HG03378 (cell line): ENCODE measurements around the gene MCTP1.

Experiments
- ATAC-seq: cut with Tn5 transposase; IDR thresholded peaks from one replicate; pipeline ENCODE4 v1.9.1; 2021; ENCODE audit warnings: mild to moderate bottlenecking, moderate library complexity; ENCODE audit not compliant: unreplicated experiment

MCTP1 gene

GRCh38 chr5:94779684-94780083 lies 505.2 kb downstream of the MCTP1 start:
- no peak for ATAC-seq

GRCh38 chr5:94778732-94779131 lies 506.2 kb downstream of the MCTP1 start:
- ATAC-seq: no peak

DNA sequence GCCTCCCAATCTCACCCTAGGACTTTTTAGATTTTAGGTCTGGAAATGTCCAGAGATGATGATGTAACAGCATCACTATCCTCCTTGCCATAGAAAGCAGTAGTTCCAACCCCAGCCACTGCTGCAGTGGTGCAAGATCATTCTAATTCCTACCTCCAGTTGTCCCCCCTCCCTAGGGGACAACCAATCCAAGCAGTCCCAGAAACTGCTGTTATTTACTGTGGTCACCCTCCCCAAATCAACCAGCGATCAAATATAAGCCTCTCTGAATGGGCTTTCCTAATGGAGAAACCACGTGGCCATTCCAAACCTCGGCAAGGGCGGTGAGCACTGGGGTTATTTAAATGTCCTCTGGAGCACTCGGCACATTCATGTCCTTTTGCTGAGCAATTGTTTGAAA lies 506.6 kb downstream of the MCTP1 start:
- no peak for ATAC-seq

GRCh38 chr5:94777056-94777880 lies 507.6 kb downstream of the MCTP1 start:
- no peak for ATAC-seq

DNA sequence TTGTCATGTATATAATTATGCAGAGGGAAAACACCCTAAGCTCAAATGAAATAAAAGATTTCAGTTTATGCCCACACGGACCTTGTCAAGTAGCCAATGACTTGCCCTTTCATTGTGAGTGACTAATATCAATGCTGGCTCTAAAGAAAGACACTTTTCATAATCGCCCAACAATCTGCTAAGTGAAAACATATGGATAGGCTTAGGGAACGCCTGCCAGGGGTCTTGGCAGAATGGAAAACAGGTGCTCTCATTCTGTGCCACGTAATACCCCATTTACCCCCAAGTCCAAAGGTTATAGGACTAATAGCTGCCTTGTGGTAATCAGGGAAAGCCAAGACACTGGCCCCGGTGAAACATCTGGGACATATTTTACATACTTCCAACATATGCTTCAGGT lies 508.7 kb downstream of the MCTP1 start:
- ATAC-seq: no peak

DNA sequence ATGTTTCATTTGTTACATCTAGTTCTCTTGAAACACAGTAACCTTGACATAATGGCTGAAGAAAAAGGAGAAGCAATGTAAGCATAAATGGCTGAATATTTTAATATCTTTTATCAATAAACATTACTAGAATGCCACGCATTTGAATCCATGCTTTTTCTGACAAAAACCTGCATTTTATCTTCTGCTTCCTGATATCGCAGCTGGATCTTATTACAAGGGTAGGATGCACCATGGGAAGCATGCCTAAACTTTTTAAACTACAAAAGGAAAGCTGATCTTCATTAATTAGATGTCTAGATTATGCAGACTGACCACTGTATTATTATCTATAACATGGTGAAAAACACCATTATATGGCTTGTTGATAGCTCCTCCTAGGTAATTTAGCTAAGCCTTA lies 509.8 kb downstream of the MCTP1 start:
- no peak for ATAC-seq

DNA sequence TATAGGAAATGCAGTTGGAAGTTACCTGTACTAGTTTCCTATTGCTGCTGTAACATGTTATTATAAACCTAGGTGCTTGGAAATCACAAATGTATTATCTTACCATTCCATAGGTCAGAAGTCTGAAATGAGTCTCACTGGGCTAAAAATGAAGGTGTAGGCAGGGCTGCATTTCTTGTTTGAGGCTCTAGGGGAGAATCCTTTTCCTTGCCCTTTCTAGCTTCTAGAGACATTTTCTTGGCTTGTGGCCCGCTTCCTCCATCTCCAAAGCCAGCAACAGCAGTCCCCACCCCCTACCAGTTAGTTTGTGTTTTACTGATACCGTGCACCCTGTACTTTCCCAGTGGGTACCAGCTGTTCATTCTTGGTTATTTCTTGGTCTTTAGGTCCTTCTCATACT lies 513.2 kb downstream of the MCTP1 start:
- ATAC-seq: no peak

DNA sequence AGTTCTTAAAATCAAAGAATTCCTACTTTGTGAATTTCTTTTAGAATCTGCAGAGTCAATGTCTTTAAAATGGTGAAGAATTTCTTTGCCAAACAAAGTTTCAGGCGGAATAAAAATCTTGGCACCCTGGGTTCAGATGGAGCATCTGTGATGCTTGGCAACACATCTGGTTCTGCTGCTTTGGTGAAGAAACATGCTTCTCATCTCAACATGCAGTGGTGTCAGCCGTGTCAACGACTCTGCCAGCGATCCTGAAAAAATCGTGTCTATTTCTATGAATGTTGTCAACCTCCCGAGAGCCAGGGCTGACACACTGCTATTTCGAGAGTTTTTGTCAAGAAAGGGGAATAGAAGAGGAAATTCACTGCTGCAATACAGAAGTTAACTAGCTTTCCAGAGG lies 514.9 kb downstream of the MCTP1 start:
- no peak for ATAC-seq

GRCh38 chr5:94761786-94762185 lies 523.1 kb downstream of the MCTP1 start:
- ATAC-seq: no peak

DNA sequence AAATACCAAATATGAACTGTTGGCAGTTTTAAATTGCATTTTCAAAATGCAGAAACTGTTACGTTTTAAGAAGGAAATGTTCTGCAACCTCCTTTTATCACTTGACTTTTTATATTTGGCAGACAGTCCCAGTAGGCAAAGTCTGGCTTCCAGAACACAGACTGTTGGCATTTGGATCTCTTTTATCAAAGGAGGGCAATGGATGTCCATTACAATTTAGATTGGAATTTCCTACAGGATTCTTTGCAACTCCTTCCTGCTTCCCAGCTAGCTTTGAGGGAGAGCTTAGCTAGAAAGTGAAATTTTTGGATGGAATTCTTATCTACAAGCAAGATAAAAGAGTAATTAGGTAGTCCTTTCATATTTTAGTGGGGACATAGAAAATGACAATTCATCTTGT lies 523.8 kb downstream of the MCTP1 start:
- no peak for ATAC-seq

- ATAC-seq: no peak
Measured at GRCh38 chr5:94759961-94760360, 524.9 kb downstream of the MCTP1 start.

- no peak for ATAC-seq
Measured at GRCh38 chr5:94759022-94759421, 525.9 kb downstream of the MCTP1 start.

DNA sequence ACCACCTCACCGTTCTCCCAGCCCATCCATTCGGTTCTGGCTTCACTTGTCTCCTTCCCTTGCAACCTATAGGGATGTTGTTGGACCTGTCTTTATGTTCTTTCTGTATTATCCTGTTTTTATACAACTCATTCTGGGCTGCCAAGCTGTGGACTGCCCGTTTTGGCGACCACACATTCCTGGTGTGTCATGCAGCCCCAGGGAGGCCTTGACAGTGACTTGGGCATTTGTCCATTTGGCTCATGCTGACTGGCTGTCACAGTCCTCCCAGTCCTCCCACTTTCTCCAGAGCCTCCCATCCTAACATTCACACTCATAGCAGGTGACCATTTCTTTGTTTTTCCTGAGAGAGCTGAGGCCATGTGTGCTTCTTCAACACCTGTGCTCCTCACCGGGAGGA lies 530.1 kb downstream of the MCTP1 start:
- ATAC-seq: no peak

- no peak for ATAC-seq
Measured at GRCh38 chr5:94751460-94751859, 533.4 kb downstream of the MCTP1 start.

DNA sequence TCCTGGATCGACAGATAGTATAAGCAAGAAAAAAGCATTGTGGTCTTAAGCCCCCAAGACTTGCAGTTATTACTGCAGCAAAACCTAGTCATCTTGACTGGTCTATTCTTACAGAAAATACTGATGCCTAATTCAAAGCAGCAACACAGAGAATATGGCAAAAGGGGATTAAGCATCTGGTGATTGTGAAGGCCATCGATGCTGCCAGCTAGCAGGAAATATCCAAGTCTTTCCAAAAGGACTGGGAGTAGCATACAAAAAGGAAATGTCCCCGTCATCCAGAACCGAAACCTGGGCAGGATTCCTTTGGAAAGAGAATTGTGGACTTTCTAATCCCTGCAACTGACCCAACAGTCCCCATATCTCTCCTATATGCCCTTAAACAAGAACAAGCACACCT lies 534.2 kb downstream of the MCTP1 start:
- ATAC-seq: no peak

GRCh38 chr5:94749042-94749441 lies 535.9 kb downstream of the MCTP1 start:
- no peak for ATAC-seq

GRCh38 chr5:94748212-94748611 lies 536.7 kb downstream of the MCTP1 start:
- no peak for ATAC-seq

- ATAC-seq: no peak
Measured at GRCh38 chr5:94747371-94747770, 537.5 kb downstream of the MCTP1 start.

DNA sequence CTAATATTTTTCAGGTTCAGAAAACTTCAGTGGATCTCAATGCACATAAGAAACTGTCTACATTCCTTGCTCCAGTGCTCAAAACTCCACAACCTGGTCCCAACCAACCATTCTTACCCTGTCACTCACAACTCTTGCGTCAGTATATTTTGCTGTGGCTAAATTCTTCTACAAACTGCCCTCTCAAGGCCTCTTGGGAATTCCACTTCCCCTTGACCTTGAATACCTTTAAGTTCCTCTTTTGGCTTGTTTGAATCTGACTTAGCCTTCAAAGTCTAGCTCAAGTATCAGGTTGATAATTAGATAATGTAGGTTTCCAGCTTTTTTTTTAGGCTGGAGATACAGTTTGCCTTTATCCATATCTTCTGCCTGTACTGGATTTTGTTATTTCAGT lies 538.2 kb downstream of the MCTP1 start:
- ATAC-seq: peak; percentile 60

DNA sequence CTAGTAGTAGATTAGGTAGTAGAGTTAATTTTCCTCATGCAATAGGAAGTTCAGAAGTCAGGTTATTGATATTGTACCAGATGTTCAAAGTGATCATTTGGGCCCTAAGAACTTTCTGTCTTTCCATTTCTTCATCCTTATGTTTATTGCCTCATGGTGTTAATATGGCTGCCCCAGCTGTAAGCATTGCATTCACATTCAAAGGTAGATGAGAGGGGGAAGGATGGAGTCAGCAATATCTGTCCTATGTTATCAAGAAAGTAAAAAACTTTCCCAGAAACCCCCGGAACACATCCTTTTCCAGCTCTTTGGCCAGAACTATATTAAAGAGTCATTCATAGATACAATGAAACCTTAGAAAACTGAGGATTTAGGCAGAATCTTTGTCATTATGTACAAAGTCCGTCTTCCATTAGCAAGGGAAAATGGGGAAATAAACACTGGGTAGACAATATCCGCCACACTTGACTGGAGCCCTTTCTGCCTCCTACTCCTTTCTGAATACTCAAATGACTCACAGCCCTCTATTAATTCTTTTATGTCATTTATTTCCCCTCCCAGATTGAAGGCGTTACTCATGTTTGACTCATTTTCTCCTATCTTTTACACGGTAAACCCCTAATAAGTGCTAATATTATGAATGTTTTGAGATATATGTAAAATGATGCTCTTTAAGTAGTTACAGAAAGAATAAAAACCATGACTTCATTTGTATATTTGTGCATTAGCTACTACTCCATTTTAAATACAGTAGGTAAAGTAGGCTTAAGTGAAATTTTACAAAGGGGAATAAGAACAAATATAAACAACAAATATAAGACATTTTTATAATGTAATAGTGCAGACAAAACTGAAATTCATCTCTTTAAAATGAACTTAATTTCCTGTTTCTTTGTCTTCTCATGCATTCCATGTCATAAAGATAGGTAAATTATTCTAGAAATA lies 538.8 kb downstream of the MCTP1 start:
- peak; percentile 86 for ATAC-seq

GRCh38 chr5:94744906-94745305 lies 540.0 kb downstream of the MCTP1 start:
- ATAC-seq: no peak

DNA sequence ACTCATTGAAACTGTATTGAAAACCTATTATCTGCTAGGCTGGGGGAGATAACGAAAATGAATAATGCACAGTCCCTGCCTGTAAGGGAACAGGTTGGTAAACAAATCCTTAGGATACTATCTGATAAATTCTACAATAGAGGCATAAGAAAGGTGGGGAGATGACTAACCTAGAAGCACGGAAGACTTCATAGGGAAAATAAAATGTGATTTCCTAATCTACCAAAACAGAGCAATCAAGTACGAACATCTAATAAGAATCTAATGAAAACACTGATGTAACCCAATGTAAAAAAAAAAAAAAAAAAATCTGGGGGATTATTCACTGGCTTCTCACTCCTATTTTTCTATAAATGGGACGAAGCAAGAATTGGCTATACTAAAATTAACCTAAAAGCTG lies 542.0 kb downstream of the MCTP1 start:
- no peak for ATAC-seq
